Measurements from ENCODE around the gene MMP8.
"Not testable (repeated sequence)": the region's sequence is repeated elsewhere in the genome, so short reads cannot be mapped to it uniquely, and the experiment has no call there.

Gene MMP8

GRCh38 chr11:102724904-102725500 lies at the start of gene MMP8:
TSS of gene MMP8 (minus strand) at chr11:102724954. CDS start at chr11:102724855, 99 bp downstream.
- DNase-seq: no peak

- DNase-seq: no peak
Measured at GRCh38 chr11:102773386-102773785, 48.6 kb upstream of the MMP8 start.

GRCh38 chr11:102771351-102771750 lies 46.6 kb upstream of the MMP8 start:
- DNase-seq: no peak

- no peak for DNase-seq
Measured at GRCh38 chr11:102770191-102770590, 45.4 kb upstream of the MMP8 start.

- DNase-seq: no peak
Measured at GRCh38 chr11:102767800-102768199, 43.0 kb upstream of the MMP8 start.

GRCh38 chr11:102763440-102763839 lies 38.7 kb upstream of the MMP8 start:
- DNase-seq: no peak

GRCh38 chr11:102762361-102762767 lies 37.6 kb upstream of the MMP8 start:
- no peak for DNase-seq

GRCh38 chr11:102761646-102762238 lies 37.0 kb upstream of the MMP8 start:
- no peak for DNase-seq

- DNase-seq: no peak
Measured at GRCh38 chr11:102760344-102761035, 35.7 kb upstream of the MMP8 start.

GRCh38 chr11:102757823-102758549 lies 33.2 kb upstream of the MMP8 start:
- no peak for DNase-seq

- DNase-seq: no peak
Measured at GRCh38 chr11:102753267-102753666, 28.5 kb upstream of the MMP8 start.

GRCh38 chr11:102751673-102752072 lies 26.9 kb upstream of the MMP8 start:
- DNase-seq: no peak

GRCh38 chr11:102749101-102749722 lies 24.5 kb upstream of the MMP8 start:
- DNase-seq: no peak

GRCh38 chr11:102746746-102747578 lies 22.2 kb upstream of the MMP8 start:
- peak; percentile 48 for DNase-seq

- no peak for DNase-seq
Measured at GRCh38 chr11:102734650-102735049, 9.9 kb upstream of the MMP8 start.

- DNase-seq: peak; percentile 63
Measured at GRCh38 chr11:102733232-102733875, 8.6 kb upstream of the MMP8 start.

- DNase-seq: not testable (repeated sequence)
Measured at GRCh38 chr11:102730944-102731343, 6.2 kb upstream of the MMP8 start.

- no peak for DNase-seq
Measured at GRCh38 chr11:102729849-102730815, 5.4 kb upstream of the MMP8 start.

GRCh38 chr11:102727890-102728289 lies 3.1 kb upstream of the MMP8 start:
- DNase-seq: no peak

GRCh38 chr11:102722821-102723220 lies 1.9 kb downstream of the MMP8 start:
- DNase-seq: no peak
